HG03280 (cell line): ENCODE results near the gene KLKB1.
"Not testable (repeated sequence)": the region's sequence is repeated elsewhere in the genome, so short reads cannot be mapped to it uniquely, and the experiment has no call there.

Experiments
- ATAC-seq: cut with Tn5 transposase; IDR thresholded peaks from one replicate; pipeline ENCODE4 v1.9.1; 2021; ENCODE audit warnings: mild to moderate bottlenecking, moderate library complexity; ENCODE audit not compliant: unreplicated experiment

KLKB1 gene

DNA sequence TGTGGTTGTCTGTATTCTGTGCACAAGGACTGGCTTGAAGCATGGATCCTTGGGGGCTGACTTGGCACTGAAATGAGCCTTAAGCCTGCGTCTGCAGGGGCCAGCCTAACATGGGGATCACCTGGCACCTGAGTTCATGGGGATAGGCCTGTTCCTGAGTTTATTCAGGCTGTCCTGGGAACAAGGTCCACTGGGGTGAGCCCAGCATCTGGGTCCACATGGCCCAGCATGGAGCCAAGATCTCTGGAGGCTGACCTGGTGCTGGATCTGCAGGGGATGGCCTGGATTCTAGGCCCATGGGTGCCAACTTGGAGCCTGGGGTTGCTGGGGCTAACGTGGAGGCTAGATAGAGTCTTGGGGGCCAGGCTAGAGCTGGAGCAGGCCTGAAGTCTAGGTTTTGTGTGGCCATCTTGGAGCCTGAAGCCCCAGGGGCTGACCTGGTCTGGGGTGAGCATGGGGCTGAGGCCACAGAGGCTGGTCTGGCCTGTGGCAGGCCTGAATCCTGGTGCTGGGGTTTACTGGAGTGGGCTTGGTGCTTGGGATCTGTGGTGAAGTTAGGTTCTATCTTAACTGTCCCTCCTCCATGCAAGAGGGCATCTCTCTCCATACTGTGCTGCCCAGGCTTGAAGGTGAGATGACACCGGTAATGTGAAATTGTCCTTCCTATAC is 652 bp upstream of the KLKB1 start:
- no peak for ATAC-seq

DNA sequence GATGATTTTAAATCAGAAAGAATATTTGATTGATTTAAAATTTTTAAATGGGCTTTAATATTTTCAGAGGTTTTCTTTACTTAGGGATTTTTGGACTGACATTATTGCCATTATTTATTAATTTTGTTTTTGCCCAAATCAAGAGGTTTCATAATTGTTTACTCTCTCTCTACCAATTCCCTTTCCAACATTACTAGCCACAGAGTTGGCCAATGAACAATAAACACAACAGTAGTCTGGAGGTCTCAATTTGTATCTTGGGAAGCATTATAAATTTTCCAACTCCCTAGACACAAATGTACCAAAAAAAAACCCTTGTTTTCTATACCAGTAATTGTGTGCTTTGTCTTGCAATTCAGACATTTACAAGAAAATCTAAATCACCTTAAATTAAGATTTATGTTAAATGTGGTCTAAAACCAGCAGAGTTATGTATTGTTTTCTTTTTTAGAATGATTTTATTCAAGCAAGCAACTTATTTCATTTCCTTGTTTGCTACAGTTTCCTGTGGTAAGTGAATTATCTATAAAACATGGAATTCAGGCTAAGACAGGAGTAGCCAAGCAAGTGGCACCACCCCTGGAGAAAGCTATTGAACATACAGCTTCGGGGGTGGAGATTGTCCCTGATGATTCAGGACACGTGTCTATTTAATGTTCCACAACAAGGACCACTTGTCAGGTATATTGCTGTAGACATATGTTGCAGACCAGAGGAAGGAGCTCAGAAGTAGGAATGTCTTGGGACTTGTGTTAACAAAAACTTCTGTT is 622 bp downstream of the KLKB1 start:
- no peak for ATAC-seq

DNA sequence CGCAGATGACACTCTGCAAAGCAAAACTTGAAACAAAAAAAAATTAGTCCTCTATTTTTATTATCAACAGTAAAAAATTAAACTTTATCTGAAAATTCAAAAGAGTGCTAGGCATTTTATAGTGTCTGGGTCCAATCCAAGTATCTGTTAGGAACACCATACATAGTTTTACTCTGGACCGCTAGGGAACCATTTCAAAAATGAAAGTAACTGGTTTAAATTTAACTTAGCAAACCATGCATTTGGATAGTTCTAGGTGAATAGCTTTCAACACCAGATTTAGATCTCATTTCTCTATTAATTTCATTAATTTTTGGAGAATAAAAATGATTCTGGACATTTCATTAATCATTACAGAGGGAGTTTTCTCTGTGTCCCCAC is 1.2 kb downstream of the KLKB1 start:
- ATAC-seq, result no peak

DNA sequence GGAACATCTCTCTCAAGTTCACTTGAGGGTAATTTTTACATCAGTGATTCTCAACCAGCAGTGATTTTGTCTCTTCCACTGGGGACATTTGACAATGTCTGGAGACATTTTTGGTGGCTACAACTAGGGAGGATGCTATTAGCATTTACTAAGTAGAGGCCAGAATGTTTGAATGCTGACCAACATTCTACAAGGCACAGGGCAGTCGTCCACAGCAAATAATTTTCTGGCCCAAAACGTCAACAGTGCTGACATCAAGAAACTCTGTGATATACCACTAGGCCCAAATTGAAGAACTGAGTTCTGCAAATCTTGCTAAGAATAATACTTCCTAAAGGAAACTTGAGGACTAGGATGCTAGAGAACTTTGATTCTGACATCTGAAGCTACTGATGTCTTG is 7.1 kb downstream of the KLKB1 start:
- ATAC-seq, result no peak

DNA sequence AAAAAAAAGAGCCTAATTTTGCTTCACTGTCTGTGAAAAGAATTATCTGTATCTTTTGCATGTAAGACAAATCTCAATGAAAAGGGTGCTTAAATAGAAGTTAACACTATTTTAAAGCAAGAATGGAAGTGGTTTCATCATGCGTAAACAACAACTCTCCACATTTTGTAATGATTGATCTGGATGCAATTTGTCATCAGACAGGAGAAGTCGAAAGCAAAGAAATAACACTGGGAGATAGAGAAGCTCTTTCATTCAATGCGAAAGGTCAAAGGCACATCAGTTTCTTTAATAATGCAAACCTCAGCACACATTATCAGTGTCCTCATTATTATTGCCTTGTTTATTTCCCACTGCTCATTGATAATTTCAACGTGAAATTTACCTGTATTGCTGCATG is 8.8 kb downstream of the KLKB1 start:
- no peak for ATAC-seq

DNA sequence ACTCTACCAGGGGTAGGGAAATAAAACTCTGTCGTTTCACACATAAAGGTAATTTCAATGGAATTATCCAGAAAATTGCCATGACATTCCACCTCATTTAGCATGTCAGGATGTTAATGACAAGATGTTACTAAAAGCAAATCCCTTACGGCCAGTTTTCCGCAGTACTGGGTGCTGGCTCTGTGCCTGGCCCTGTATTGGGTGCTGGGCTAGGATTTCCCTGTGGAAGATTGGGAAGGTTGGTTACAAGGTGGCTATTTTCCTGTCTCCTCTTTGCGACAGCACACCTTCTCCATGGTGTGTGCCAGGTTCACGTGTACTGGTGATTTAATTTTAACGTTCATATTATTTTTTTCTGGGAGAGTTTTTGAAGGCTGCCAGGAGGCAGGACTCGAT is 13.1 kb downstream of the KLKB1 start:
- no peak for ATAC-seq

DNA sequence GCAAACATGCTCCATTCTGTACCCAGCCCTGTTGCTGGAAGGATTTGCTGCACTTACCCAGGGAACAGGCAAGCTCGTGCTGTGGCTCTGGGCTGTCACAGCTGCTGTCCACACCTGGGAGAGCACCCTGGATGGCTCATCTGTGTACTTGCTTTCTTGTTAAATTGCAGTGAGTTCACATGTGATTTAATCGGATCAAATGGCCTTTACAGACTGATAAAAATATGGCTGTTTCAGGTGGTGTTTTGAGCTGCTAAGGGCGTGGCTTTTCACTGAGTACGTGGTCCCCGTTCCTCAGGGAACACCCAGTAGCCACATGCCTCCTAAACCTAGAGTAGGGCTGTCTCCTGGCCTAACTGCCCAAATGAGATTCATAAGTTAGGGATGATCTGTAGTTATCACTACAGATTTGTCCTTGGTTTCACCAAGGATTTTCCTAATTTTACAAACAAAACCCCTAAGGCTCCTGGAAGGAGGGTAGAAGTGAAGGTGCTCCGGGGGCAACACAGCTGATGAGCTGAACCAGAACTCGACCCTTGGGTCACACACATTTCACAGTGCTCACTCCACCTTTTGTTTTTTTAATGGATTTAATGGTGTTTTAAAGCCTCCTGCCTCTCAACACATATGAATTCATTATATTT is 13.7 kb downstream of the KLKB1 start:
- ATAC-seq, result no peak

DNA sequence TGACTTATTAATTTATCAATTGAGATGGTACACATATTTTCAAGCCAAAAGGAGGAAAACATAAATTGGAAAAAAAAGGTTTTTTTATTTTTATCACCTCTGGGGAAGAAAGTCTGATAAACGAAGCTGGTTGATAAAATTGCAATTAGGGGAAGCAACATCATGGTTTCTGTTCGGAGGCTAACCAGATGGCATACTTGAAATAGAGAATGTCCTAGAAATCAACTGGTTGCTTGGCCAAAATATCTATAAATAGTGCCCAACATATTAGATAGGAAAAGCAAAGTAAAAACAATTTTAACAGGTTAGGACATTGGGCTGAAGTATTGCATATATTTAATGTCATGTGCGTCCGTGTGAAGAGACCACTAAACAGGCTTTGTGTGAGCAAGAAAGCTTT is 14.3 kb downstream of the KLKB1 start:
- ATAC-seq, result no peak

DNA sequence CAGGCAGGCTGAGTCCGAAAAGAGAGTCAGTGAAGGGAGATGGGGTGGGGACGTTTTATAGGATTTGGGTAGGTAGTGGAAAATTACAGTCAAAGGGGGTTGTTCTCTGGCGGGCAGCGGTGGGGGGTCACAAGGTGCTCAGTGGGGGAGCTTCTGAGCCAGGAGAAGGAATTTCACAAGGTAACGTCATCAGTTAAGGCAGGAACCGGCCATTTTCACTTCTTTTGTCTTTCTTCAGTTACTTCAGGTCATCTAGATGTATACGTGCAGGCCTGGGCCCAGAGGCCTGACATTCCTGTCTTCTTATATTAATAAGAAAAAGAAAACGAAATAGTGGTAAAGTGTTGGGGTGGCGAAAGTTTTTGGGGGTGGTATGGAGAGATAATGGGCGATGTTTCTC is 14.7 kb downstream of the KLKB1 start:
- not testable (repeated sequence) for ATAC-seq

DNA sequence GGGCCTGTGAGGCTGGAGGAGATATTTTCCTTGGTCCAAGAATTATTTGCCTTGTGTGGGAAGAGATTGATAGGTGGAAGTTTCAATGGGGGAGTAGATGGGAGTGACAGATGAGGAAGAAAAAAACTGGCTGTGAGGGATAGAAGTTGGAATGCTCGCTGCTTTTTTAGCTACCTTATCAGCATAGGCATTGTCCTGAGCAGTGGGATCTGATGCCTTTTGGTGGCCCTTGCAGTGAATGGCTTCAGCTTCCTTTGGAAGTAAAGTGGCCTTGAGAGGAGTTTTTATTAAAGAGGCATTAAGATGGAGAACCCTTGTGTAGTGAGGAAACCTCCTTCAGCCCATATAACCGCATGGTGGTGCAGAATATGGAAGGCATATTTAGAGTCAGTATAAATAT is 16.0 kb downstream of the KLKB1 start:
- ATAC-seq, result no peak

DNA sequence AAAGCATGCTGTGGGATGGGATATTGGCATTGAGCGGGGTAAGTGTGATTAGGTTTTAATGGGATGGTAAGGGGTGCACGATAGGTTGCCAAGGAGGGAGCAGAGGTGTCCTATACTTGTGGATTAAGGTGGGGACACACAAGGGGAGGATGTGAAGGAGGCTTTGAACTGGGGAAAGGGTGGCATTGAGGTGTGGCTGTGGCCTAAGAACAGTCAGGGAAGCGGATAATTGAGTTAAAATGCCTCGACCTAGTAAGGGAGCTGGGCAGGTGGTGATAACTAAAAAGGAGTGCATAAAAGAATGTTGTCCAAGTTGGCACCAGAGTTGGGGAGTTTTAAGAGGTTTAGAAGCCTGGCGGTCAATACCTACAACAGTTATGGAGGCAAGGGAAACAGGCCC is 17.5 kb downstream of the KLKB1 start:
- no peak for ATAC-seq

DNA sequence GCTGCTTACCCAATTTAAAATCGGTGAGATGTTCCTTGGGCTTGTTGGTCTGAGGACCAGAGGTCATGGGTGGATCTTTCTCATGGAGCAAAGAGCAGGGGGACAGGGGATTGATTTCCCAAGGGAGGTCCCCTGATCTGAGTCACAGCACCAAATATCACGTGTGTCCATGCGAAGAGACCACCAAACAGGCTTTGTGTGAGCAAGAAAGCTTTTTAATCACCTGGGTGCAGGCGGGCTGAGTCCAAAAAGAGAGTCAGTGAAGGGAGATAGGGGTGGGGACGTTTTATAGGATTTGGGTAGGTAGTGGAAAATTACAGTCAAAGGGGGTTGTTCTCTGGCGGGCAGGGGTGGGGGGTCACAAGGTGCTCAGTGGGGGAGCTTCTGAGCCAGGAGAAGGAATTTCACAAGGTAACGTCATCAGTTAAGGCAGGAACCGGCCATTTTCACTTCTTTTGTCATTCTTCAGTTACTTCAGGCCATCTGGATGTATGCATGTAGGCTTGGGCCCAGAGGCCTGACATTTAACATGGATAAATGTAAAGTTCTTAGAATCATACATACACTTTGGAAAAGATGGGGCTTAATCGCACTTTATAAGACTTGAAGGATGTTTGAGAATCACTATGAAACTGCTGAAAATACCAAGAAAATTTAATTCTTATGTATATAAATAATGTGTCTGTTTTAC is 19.9 kb downstream of the KLKB1 start:
- not testable (repeated sequence) for ATAC-seq

DNA sequence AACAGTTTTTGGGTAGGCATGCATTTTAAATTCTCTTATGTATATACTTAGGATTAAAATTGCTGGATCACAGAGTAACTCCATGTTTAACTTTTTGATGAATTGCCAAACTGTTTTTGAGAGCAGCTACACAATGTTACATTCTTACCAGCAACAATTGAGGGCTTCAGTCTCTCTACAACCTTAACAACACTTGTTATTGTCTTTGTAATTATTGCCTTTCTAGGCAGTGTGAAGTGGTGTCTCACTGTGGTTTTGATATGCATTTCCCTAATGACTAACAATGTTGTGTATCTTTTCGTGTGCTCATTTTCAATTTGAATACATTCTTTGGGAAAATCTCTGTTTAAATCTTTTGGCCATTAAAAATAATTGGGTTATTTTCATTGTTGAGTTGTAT is 21.3 kb downstream of the KLKB1 start:
- no peak for ATAC-seq

DNA sequence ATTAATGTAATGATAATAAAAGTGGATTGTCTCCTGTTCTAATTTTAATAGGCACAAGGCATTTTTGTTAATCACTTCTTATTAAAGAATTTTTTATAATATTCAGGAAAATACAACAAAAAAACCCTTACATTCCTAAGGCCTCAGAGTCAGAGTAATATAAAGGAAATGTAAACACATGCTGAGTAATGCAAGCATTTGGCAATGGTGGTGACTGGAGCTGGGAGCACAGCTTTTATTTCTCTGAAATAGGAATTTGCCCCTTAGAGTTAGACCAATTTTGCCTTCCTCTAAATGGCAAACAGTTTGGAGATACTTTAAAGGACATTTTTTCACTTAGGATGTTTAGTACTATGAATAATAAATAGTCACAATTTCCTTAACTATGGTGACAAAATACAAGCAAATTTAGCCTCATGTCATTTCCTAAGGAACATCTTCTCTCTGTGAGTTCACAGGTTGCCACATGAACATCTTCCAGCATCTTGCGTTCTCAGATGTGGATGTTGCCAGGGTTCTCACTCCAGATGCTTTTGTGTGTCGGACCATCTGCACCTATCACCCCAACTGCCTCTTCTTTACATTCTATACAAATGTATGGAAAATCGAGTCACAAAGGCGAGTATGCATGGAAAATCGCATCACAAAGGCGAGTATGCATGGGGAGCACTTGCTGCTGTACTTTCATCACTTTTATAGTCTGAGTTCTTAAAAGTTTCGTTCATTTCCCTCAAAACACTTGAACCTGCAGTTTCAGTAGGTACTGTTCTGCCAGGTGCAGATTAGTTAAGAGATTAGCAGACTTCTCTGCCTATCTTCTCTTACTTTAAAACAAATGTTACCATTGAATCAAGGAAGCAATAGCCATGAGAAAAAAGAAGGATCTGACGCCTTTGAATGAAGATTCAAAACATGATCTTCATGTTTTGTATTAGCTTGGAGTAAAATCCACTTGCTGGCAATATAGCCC is 22.8 kb downstream of the KLKB1 start:
- no peak for ATAC-seq

DNA sequence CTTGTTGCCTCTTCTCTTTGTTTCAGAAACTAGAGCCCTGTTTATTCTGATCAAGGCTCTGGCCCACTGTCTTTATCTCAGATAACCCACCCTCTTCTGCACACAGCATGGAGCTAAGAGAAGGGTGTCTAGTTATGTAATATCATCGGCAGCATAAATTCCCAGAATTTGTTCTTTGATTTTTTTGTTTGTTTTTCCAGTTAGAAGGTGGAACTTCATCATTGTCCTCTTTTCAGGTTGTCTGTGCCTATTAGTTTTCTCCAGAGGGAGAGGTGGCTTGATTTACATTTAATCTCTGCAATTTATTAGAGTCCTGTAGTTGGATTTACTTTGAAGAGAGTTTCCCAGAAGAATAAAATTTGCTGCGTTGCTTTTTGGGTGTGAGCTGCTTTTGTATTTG is 23.5 kb downstream of the KLKB1 start:
- ATAC-seq, result no peak

DNA sequence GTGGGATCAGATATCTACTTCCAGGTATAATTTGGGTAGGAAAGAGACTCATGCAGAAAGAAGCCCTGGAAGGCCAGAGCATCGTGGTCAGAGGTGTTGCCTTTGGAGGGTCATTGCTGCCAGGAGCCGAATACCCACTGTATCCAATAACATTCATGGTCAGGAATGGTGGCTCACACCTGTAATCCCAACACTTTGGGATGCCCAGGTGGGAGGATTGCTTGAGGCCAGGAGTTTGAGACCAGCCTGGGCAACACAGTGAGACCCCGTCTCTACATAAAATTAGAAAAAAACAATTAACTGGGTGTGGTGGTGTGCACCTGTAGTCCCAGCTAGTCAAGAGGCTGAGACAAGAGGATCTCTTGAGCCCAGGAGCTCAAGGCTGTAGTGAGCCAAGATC is 27.8 kb downstream of the KLKB1 start:
- ATAC-seq, result no peak

DNA sequence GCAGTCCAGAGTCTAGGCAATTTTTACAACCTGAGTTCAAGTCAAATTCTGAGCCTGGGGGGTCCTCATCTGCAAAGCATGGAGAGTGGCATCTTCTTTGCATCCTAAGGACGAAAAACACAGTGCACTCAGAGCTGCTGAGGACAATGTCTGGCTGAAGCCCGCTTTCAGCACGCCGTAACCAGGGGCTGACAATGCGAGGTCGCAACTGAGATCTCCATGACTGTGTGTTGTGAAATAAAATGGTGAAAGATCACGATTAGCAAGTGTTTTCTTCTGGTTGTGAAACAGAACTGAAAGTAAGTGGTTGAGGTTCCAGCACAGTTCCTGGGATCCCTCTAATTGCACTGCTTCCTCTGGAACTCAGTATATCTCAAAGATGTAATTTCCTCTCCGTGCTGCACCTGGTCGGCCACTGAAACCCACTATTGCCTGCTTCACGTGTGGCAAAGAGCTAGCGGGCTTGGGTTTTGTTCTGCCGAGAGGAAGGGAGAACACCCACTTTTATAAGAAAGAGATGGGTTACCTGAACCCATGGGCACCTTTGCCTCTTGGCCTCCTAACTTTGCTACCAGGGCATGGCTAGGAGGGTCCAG is 31.0 kb downstream of the KLKB1 start:
- ATAC-seq, result no peak

DNA sequence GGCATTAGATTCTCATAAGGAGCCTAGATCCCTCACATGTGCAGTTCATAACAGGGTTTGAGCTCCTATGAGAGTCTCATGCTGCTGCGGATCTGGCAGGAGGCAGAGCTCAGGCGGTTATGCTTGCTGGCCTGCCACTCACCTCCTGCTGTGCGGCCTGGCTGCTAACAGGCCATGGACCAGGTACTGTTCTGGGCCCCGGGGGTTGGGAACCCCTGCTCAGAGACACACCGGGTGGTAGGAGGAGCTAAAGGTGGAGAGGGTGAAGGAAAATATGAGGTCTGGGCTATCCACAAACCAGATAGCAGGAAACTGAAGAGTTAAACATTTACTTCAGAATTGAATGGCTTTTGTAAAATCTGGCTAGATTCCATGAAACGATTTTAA is 32.8 kb downstream of the KLKB1 start:
- no peak for ATAC-seq

DNA sequence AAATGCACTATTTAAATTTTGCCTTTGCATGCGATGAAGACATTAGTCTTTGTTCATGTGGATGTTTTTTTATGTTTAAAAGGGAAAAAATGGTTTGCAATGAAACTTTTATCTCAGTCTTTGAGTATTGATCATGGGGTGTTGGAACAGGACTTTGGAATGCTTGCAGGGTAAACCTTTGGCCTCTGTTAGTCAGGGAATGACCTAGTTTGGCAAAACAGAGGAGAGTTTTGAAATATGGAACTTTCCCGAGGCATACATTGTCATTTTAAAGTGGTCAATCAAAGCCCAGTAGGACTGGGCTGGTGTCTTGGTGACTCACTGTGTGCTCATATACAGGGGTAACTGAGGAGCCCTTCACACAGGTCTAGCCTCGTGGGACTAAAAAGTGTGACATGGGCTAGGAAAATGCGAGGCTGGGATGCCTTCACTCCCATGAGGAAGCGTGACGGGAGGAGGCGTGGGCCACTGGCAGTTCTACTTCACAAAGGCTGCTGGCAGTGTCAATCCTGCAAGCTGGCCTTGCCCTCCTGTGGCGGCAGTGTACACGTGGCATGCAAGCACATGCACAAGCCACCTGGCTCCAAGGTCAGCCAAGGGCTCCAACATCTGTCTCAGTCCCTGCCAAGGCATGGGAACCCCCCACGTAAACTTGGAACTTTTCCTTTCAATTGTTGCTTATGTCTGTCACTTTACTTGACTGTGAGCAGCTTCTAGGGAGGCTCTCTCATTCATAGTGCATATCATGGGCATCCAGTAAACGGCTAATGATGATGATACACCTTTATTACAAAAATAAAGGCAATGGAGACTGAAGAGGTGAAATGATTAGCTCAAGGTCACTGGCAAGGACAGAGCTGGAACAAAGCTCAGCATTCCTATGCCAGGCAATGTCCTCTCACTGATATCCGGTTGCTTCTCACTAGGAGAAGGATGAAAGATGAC is 33.5 kb downstream of the KLKB1 start:
- no peak for ATAC-seq
